ENCODE measurements around the gene GAPDH.
A peak's percentile ranks its signal among the peaks of the same experiment; 100 is the strongest.

Gene GAPDH

GRCh38 chr12:6549684-6550151, 15.4 kb downstream of the GAPDH start:
- H3K4me3 ChIP-seq (ENCODE audit: low read depth, low read length), result no peak overlapping the region
- no peak for DNase-seq (ENCODE audit: low read depth, low spot score)
- TF ChIP-seq CTCF (IDR thresholded peaks at IDR 0.05; ENCODE audit: insufficient read depth, low read length, missing control alignments), result no peak
- ChIA-PET CTCF (interaction anchor here (1.3 to 16.9 kb wide), 4 partner anchors 12 to 126 kb away, joined by 3 to 235 read pairs (median 122); partner anchors contain the start of genes GAPDH and NOP2), POLR2A (interaction anchor here (0.6 to 10.4 kb wide), 4 partner anchors 12 to 175 kb away, joined by 3 to 359 read pairs (median 6); partner anchors contain the start of genes GAPDH and VAMP1)

- TF ChIP-seq CTCF (IDR thresholded peaks at IDR 0.05; ENCODE audit: insufficient read depth, low read length, missing control alignments), result no peak
- H3K4me3 ChIP-seq (ENCODE audit: low read depth, low read length), result no peak overlapping the region; the same call in 1 of the 2 replicates
- CTCF ChIA-PET, result interaction anchor here (1.0 to 16.9 kb wide), 10 partner anchors 12 to 562 kb away, joined by 3 to 235 read pairs (median 8); partner anchors contain the start of genes GAPDH, MLF2 and NOP2
- no peak for DNase-seq (ENCODE audit: low read depth, low spot score)
- POLR2A ChIA-PET, result interaction anchor here (0.6 to 10.4 kb wide), 3 partner anchors 13 to 82 kb away, joined by 3 to 359 read pairs (median 3); partner anchors contain the start of genes GAPDH and VAMP1
Measured at GRCh38 chr12:6550294-6551062, 16.2 kb downstream of the GAPDH start.

- DNase-seq (ENCODE audit: low read depth, low spot score), result no peak
- TF ChIP-seq CTCF (IDR thresholded peaks at IDR 0.05; ENCODE audit: insufficient read depth, low read length, missing control alignments), result no peak
- CTCF ChIA-PET, result interaction anchor here (1.0 to 16.9 kb wide), 9 partner anchors 12 to 563 kb away, joined by 3 to 235 read pairs (median 9); partner anchors contain the start of genes GAPDH, MLF2 and NOP2
- POLR2A ChIA-PET, result interaction anchor here (0.6 to 10.4 kb wide), 4 partner anchors 13 to 82 kb away, joined by 3 to 359 read pairs (median 10); partner anchors contain the start of genes GAPDH and MRPL51
- no peak overlapping the region; the same call in 1 of the 2 replicates for H3K4me3 ChIP-seq (ENCODE audit: low read depth, low read length)
Measured at GRCh38 chr12:6551063-6551461, 16.7 kb downstream of the GAPDH start.

GRCh38 chr12:6551496-6552139, 17.3 kb downstream of the GAPDH start:
- peak overlapping the region; percentile 42 for H3K4me3 ChIP-seq (ENCODE audit: low read depth, low read length)
- TF ChIP-seq CTCF (IDR thresholded peaks at IDR 0.05; ENCODE audit: insufficient read depth, low read length, missing control alignments), result no peak
- DNase-seq (ENCODE audit: low read depth, low spot score), result no peak
- POLR2A ChIA-PET, result interaction anchor here (0.7 to 10.4 kb wide), 6 partner anchors 14 to 137 kb away, joined by 3 to 359 read pairs (median 8); partner anchors contain the start of genes GAPDH, MRPL51, VAMP1 and ZNF384
- CTCF ChIA-PET, result interaction anchor here (1.3 to 16.9 kb wide), 9 partner anchors 11 to 229 kb away, joined by 3 to 235 read pairs (median 9); partner anchors contain the start of genes GAPDH, MLF2 and NOP2

- H3K4me3 ChIP-seq (ENCODE audit: low read depth, low read length), result peak overlapping the region; percentile 42
- ChIA-PET POLR2A (interaction anchor here (0.7 to 10.4 kb wide), 6 partner anchors 14 to 137 kb away, joined by 3 to 359 read pairs (median 8); partner anchors contain the start of genes GAPDH, MRPL51, VAMP1 and ZNF384), CTCF (interaction anchor here (1.3 to 16.9 kb wide), 11 partner anchors 10 to 273 kb away, joined by 4 to 235 read pairs (median 9); partner anchors contain the start of genes GAPDH, MLF2 and NOP2)
- no peak for DNase-seq (ENCODE audit: low read depth, low spot score)
- no peak for TF ChIP-seq CTCF (IDR thresholded peaks at IDR 0.05; ENCODE audit: insufficient read depth, low read length, missing control alignments)
Measured at GRCh38 chr12:6552140-6552551, 17.8 kb downstream of the GAPDH start.
